GM21619 (cell line): ENCODE data around the gene PLEKHA3.

Experiments used
- ATAC-seq: cut with Tn5 transposase; IDR thresholded peaks from one replicate; pipeline ENCODE4 v1.9.1; 2021; ENCODE audit not compliant: unreplicated experiment

Gene PLEKHA3

GRCh38 chr2:178478439-178479274 lies 1.6 kb upstream of the PLEKHA3 start, which contains the start of gene FKBP7:
FKBP7 (minus strand) TSS chr2:178478600; CDS start chr2:178478499, 101 bp downstream.
- peak; percentile 35 for ATAC-seq

GRCh38 chr2:178479275-178479616 lies 1.0 kb upstream of the PLEKHA3 start:
- ATAC-seq = no peak

GRCh38 chr2:178479758-178480226 lies 465 bp upstream of the PLEKHA3 start:
- ATAC-seq = no peak

- peak; percentile 31 for ATAC-seq
Observed at GRCh38 chr2:178482437-178482836, 2.2 kb downstream of the PLEKHA3 start.

GRCh38 chr2:178484245-178485041 lies 4.2 kb downstream of the PLEKHA3 start:
- no peak for ATAC-seq

GRCh38 chr2:178485356-178485755 lies 5.1 kb downstream of the PLEKHA3 start:
- no peak for ATAC-seq

- ATAC-seq = no peak
Observed at GRCh38 chr2:178491612-178492011, 11.4 kb downstream of the PLEKHA3 start.

GRCh38 chr2:178496049-178496448 lies 15.8 kb downstream of the PLEKHA3 start:
- no peak for ATAC-seq

- peak; percentile 47 for ATAC-seq
Observed at GRCh38 chr2:178498137-178498536, 17.9 kb downstream of the PLEKHA3 start.

- ATAC-seq = no peak
Observed at GRCh38 chr2:178499640-178500039, 19.4 kb downstream of the PLEKHA3 start.

- no peak for ATAC-seq
Observed at GRCh38 chr2:178502751-178503150, 22.5 kb downstream of the PLEKHA3 start.

- no peak for ATAC-seq
Observed at GRCh38 chr2:178506101-178506500, 25.8 kb downstream of the PLEKHA3 start.

- ATAC-seq = no peak
Observed at GRCh38 chr2:178506524-178506923, 26.3 kb downstream of the PLEKHA3 start.

GRCh38 chr2:178506949-178507348 lies 26.7 kb downstream of the PLEKHA3 start:
- ATAC-seq = no peak

GRCh38 chr2:178508646-178509045 lies 28.4 kb downstream of the PLEKHA3 start:
- ATAC-seq = no peak

GRCh38 chr2:178510384-178510783 lies 30.1 kb downstream of the PLEKHA3 start:
- ATAC-seq = no peak

- no peak for ATAC-seq
Observed at GRCh38 chr2:178512484-178512883, 32.2 kb downstream of the PLEKHA3 start.

- ATAC-seq = no peak
Observed at GRCh38 chr2:178513876-178514275, 33.6 kb downstream of the PLEKHA3 start.

- peak; percentile 66 for ATAC-seq
Observed at GRCh38 chr2:178514664-178515063, 34.4 kb downstream of the PLEKHA3 start.

GRCh38 chr2:178517496-178517895 lies 37.2 kb downstream of the PLEKHA3 start:
- ATAC-seq = no peak

GRCh38 chr2:178521304-178522150 lies 41.3 kb downstream of the PLEKHA3 start:
- ATAC-seq = no peak
